Heart right ventricle (tissue), 16 donors: Measurements from ENCODE around the gene ARHGEF6. TPM values are rescaled to one million over a fixed set of nuclear protein-coding genes. Genes with fewer than 3 reads are reported as not detected.

ENCODE experiments used
- ATAC-seq, 8 donors: fragments of 200-7000 bp; cut with Tn5 transposase; one replicate each; pipeline ENCODE4 v1.9.1; 2020; ENCODE audit warnings: mild to moderate bottlenecking in 8 of 8, moderate library complexity in 8 of 8, moderate number of reproducible peaks in 1 of 8
- DNase-seq, 2 donors: peaks; one replicate each; pipeline ENCODE4 v3.0.0-alpha.2; 2020
- H3K27ac ChIP-seq, 10 donors: fragments of 200-600 bp; sonication (generic) in 2 of 10; one replicate each; pipeline versions ENCODE4 v1.5.0 to v1.8.0; 2020 to 2022; ENCODE audit warnings: mild to moderate bottlenecking in 3 of 10
- H3K27me3 ChIP-seq, 7 donors: fragments of 200-600 bp; one replicate each; pipeline ENCODE4 v1.8.0; 2021 to 2022; ENCODE audit warnings: mild to moderate bottlenecking in 2 of 7
- H3K36me3 ChIP-seq, 9 donors: fragments of 200-600 bp; sonication (generic) in 1 of 9; one replicate each; pipeline versions ENCODE4 v1.5.0 to v1.8.0; 2020 to 2022; ENCODE audit warnings: mild to moderate bottlenecking in 2 of 9
- H3K4me1 ChIP-seq, 9 donors: fragments of 200-600 bp; sonication (generic) in 1 of 9; one replicate each; pipeline versions ENCODE4 v1.5.0 to v1.8.0; 2020 to 2022; ENCODE audit warnings: mild to moderate bottlenecking in 4 of 9
- H3K4me3 ChIP-seq, 10 donors: fragments of 200-600 bp; sonication (generic) in 2 of 10; one replicate each; pipeline versions ENCODE4 v1.5.0 to v1.8.0; 2020 to 2022; ENCODE audit warnings: mild to moderate bottlenecking in 7 of 10, moderate library complexity in 2 of 10
- H3K9me3 ChIP-seq, 11 donors: fragments of 200-600 bp in 10 of 11; sonication (generic) in 2 of 11; one replicate each; pipeline versions ENCODE4 v1.5.0 to v1.8.0; 2013 to 2022; ENCODE audit warnings: mild to moderate bottlenecking in 2 of 11, control low read depth in 1 of 11, moderate library complexity in 1 of 11
- CTCF ChIP-seq, 9 donors: fragments of 200-600 bp; sonication (generic) in 2 of 9; IDR thresholded peaks; one replicate each; pipeline versions ENCODE4 v1.5.0 to v1.8.0; 2021 to 2022; ENCODE audit warnings: antibody characterized with exemption in 9 of 9, mild to moderate bottlenecking in 5 of 9, moderate library complexity in 1 of 9
- WGBS, 2 donors: extraction: QIAGEN DNeasy Blood & Tissue Kit; methylation state at CpG; one replicate each; pipeline ENCODE4 v1.1.7; 2013; ENCODE audit warnings: inconsistent platforms in 1 of 2; 5-methylcytosine and 5-hydroxymethylcytosine counted together
- intact Hi-C, 10 donors: fragments of 100-400 bp; cut with DNase I; formaldehyde crosslinking; loops; one replicate each; pipeline versions ENCODE4 v1.11.1 to v1.14.2; 2022
- polyA plus RNA-seq, 2 donors: library from polyadenylated mRNA; stranded (reverse); fragments of 200-250 nt; gene quantifications; one replicate each; pipeline ENCODE4 v1.2.3, GENCODE V29; 2013
- total RNA-seq, 10 donors: library from RNA; stranded (reverse); fragmentation: NEBNext Ultra II Directional in 3 of 10; extraction: Animal tissue kit (Norgen Biotek cat#: 25700) in 3 of 10; gene quantifications; one replicate each; pipeline versions ENCODE4 v1.2.1 to v1.2.4, GENCODE V29; 2021 to 2023
- donor health status: Arrhythmogenic right ventricular cardiomyopathy.
- donor health status: ischemic (EF 13 %, LVEDD 7.1; RV severe dilation, severe dysfunction).
- donor health status: healthy with polysubstance abuse.
- donor health status: DM: no; HTN: yes; CAD: no.
- donor health status: DM: no; HTN: no; CAD: no.
- donor health status: ischemic (EF 25% LVEDD 6.9; RV normal size, moderate dysfunction).
- donor health status: ischemic (EF 25% LVEDD 5.7; RV mildly dilated, moderate dysfunction).
- donor health status: healthy.
- donor health status: DM: yes; HTN: yes; CAD: no.
- donor health status: Ischemic cardiomyopathy.
- donor health status: ischemic (EF 35%, LVEDD 5.7; RV mildly dilated, moderate dysfunction).
- donor health status: nonischemic (EF 11% LVEDD 7.7; RV severe dilation, severe dysfunction).
- donor health status: DM: yes; HTN: yes; CAD: no.
- donor health status: PGD.
- donor health status: ischemic (EF 29% LVEDD 5.4; RV normal size, mild dysfunction).
- donor health status: nonischemic (EF 23%, LVEDD 6.1; RV moderate dilation, normal function).

ARHGEF6 gene
- total and polyA plus RNA-seq, 12 donors: 15.3 to 88.0 (median 50.2) TPM

GRCh38 chrX:136626891-136627290, 153.8 kb downstream of the ARHGEF6 start:
- no peak for ATAC-seq
- Histone ChIP-seq H3K36me3 (no peaks in the 10 kb centered on the region), H3K4me3 (no peak overlapping the region), H3K9me3 (no peaks in the 10 kb centered on the region), H3K4me1 (no peaks in the 10 kb centered on the region), H3K27me3 (peaks cover 0 to 4% (median 0%) of the 10 kb centered on the region in 7 donors), H3K27ac (no peak overlapping the region)
- no peak for DNase-seq
- WGBS, 2 donors: 86 to 91% methylated on average over 1 of the region's 1 CpG
- no peak for TF ChIP-seq CTCF (IDR thresholded peaks at IDR 0.05)
- intact Hi-C loops: no loop called here

DNA sequence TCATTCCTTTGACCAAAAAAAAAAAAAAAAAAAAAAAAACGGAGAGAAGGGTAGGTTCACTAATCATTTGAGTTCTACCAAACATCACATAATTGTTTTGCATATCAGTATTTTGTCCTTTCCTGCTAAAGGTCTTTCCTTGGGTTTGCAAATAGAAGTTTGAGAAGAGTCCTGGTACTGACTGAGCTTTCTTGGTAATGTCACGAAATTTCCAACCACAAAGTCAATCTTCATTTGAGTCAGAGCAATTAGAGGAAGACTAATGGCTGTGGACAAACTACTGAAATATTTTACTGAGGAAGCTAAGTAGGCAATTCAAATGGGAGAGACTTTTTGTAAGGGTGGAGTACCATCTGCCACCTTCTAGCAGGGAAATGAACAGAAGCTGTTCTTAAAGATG, 154.5 kb downstream of the ARHGEF6 start:
- H3K36me3 ChIP-seq: no peaks in the 10 kb centered on the region
- H3K4me3 ChIP-seq: no peak overlapping the region
- H3K27ac ChIP-seq: no peak overlapping the region
- intact Hi-C loops: no loop called here
- TF ChIP-seq CTCF (IDR thresholded peaks at IDR 0.05): no peak
- WGBS, 2 donors: 84 to 87% methylated on average over 2 of the region's 2 CpGs
- peaks cover 0 to 4% (median 0%) of the 10 kb centered on the region in 7 donors for H3K27me3 ChIP-seq
- H3K9me3 ChIP-seq: no peaks in the 10 kb centered on the region
- H3K4me1 ChIP-seq: no peaks in the 10 kb centered on the region
- DNase-seq (no peak), ATAC-seq (no peak)

GRCh38 chrX:136625246-136625645, 155.5 kb downstream of the ARHGEF6 start:
- H3K36me3 ChIP-seq: no peaks in the 10 kb centered on the region
- peaks cover 0 to 4% (median 0%) of the 10 kb centered on the region in 7 donors for H3K27me3 ChIP-seq
- ATAC-seq: no peak
- H3K4me3 ChIP-seq: no peak overlapping the region
- intact Hi-C loops: no loop called here
- no peak overlapping the region for H3K27ac ChIP-seq
- H3K4me1 ChIP-seq: no peaks in the 10 kb centered on the region
- H3K9me3 ChIP-seq: no peaks in the 10 kb centered on the region
- WGBS, 2 donors: 64 to 81% methylated on average over 2 of the region's 2 CpGs
- no peak for TF ChIP-seq CTCF (IDR thresholded peaks at IDR 0.05)
- DNase-seq: no peak

- 79 to 83% methylated on average over 1 of the region's 1 CpG for WGBS, 2 donors
- no peaks in the 10 kb centered on the region for H3K36me3 ChIP-seq
- no peaks in the 10 kb centered on the region for H3K4me1 ChIP-seq
- intact Hi-C loops: loop anchor here in 1 of 10 donors (1.0 kb wide), 1 partner anchor 11 kb away; no protein-coding TSS in a partner anchor
- ATAC-seq (no peak), DNase-seq (no peak)
- TF ChIP-seq CTCF (IDR thresholded peaks at IDR 0.05): no peak
- H3K4me3 ChIP-seq: no peak overlapping the region
- no peaks in the 10 kb centered on the region for H3K9me3 ChIP-seq
- peaks cover 0 to 4% (median 0%) of the 10 kb centered on the region in 7 donors for H3K27me3 ChIP-seq
- H3K27ac ChIP-seq: no peak overlapping the region
Measured at GRCh38 chrX:136623396-136623795, 157.3 kb downstream of the ARHGEF6 start.
